Measurements from ENCODE around the gene FOSL1.

DNA sequence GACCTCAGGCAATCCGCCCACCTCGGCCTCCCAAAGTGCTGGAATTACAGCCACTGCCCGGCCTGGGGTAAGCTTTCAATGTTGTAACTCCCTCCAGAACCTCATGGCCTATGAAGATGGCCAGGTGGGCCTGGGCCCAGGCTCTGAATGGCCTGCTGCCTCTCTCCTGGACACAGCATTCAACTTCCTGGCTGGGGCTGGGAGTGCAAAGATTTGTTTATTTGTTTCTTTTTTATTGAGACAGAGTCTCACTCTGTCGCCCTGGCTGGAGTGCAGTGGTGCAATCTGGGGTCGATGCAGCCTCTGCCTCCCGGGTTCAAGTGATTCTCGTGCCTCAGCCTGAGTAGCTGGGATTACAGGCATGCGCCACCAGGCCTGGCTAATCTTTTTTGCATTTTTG is 44.6 kb upstream of the FOSL1 start:
- TF ChIP-seq, protein P1, sequence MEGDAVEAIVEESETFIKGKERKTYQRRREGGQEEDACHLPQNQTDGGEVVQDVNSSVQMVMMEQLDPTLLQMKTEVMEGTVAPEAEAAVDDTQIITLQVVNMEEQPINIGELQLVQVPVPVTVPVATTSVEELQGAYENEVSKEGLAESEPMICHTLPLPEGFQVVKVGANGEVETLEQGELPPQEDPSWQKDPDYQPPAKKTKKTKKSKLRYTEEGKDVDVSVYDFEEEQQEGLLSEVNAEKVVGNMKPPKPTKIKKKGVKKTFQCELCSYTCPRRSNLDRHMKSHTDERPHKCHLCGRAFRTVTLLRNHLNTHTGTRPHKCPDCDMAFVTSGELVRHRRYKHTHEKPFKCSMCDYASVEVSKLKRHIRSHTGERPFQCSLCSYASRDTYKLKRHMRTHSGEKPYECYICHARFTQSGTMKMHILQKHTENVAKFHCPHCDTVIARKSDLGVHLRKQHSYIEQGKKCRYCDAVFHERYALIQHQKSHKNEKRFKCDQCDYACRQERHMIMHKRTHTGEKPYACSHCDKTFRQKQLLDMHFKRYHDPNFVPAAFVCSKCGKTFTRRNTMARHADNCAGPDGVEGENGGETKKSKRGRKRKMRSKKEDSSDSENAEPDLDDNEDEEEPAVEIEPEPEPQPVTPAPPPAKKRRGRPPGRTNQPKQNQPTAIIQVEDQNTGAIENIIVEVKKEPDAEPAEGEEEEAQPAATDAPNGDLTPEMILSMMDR (IDR thresholded peaks at IDR 0.05; ENCODE audit: low read depth, low read length) = no peak
- TF ChIP-seq POLR2A (IDR thresholded peaks at IDR 0.05; ENCODE audit: extremely low read depth, insufficient read length) = no peak
- TF ChIP-seq, protein P2, sequence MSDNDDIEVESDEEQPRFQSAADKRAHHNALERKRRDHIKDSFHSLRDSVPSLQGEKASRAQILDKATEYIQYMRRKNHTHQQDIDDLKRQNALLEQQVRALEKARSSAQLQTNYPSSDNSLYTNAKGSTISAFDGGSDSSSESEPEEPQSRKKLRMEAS (IDR thresholded peaks at IDR 0.05; ENCODE audit: low read depth, low read length) = no peak
- TF ChIP-seq MYC (IDR thresholded peaks at IDR 0.05; ENCODE audit: low read depth, low read length) = no peak
